GM12872 (cell line): ENCODE measurements around the gene MARCHF2.

Experiments used
- CTCF ChIP-seq: IDR thresholded peaks from 3 replicates; pipeline ENCODE4 v1.5.1; 2011; ENCODE audit warnings: low read depth, mild to moderate bottlenecking, low read length, moderate library complexity; ENCODE audit not compliant: insufficient read depth

Gene MARCHF2

DNA sequence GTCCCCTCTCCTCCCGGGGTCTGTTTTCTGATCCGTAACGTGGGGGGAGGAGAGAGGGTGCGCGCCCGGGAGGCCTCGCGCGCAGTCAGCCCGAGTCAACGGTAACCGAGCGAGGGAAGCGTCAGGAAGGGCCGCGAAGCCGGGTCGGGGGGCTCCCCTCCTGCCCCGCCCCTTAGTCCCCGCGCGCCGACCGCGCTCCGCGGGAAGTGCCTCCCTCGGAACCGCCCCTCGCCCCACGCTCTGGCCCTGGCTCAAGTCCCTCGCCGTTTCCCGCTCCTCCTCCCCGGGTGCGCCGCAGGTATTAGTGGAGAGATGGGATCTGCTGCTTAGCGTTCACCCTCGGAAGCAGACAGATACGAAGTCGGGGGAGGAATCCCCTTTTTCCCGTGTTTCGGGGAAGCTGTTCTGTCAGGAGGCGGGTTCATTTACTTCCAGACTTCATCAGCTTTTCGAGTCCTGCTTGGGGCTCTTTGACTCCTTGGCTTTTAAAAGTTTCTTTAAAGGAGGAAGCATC lies 32.4 kb downstream of the MARCHF2 start:
- TF ChIP-seq CTCF = no peak

DNA sequence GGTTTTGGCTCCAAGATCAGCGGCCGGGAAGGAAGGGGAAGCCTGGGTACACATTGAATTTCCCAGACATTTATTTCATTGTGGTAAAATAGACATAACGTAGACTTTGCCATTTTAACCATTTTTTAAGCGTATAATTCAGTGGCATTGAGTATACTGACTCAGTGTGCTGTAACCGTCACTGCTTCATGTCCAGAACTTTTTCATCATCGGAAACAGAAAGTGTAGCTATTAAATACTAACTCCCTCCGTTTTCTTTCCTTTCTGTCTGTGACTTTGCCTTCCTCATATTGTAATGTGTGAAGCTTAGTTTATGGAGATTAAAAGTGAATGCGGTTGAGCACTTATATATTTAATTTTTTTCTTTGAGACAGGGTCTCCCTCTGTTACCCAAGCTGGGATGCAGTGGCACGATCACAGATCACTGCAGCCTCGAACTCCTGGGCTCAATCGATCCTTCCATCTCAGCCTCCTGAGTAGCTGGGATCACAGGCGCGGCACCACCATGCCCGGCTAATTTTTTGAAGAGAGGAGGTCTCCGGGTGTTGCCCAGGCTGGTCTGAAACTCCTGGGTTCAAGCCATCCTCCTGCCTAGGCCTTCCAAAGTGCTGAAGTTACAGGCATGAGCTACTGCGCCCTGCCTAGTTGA lies 33.1 kb downstream of the MARCHF2 start:
- TF ChIP-seq CTCF = no peak

- no peak for TF ChIP-seq CTCF
These were observed 36.7 kb downstream of the MARCHF2 start for GRCh38 chr19:8449830-8450229.

- TF ChIP-seq CTCF = no peak
These were observed 38.3 kb downstream of the MARCHF2 start for GRCh38 chr19:8451377-8451776.

DNA sequence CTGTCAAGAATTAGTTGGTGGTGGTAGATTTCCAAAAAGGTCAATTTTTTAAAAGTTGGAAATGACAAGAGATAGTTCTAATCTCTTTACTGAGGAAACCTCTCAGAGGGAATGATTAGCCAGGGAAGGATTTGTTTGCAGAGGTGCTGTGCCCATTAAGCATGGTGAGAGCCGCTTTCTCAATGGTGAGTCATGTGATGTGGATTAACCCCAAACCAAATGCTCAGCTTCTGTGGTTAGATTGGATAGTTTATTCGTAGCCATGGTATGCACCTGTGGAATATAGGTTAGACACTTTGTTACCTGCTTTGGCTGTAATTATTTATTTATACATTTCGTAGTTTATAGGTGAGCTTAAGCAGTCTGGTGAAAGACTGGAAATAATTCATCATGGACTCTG lies 38.8 kb downstream of the MARCHF2 start:
- TF ChIP-seq CTCF = no peak

GRCh38 chr19:8452446-8453123 lies 39.5 kb downstream of the MARCHF2 start:
- TF ChIP-seq CTCF = no peak

DNA sequence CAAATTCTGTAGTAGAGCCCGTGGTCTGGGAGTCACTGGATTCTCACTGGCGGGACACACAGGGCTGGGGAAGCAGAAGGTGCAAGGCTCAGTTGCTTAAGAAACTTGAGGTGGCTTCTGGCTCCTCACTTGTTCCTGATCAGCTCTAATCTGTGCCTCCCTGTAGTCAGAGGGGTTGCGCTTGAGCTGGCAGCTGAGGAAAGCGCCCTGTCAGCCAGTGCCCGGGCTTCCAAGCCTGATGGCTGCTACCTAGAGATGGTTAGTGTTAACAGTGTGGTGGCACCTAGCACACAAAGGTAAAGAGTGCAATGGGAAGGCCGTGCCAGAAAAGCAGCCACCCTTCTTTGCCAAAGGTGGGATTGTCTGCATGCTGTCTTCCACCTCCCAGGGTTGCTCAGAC lies 40.5 kb downstream of the MARCHF2 start:
- no peak for TF ChIP-seq CTCF
